Activated naive CD4-positive, alpha-beta T cell treated with anti-CD3 and anti-CD28 coated beads, Interleukin-2, amount 50 U/mL, for 16 hours (primary cell): ENCODE measurements around the gene NAALAD2.
A peak's percentile ranks its signal among the peaks of the same experiment; 100 is the strongest.
"Not testable (repeated sequence)": the region's sequence is repeated elsewhere in the genome, so short reads cannot be mapped to it uniquely, and the experiment has no call there.

Source experiments
- DNase-seq: peaks from one replicate; pipeline ENCODE4 v3.0.0-alpha.2; 2020

Gene NAALAD2

GRCh38 chr11:90197377-90197776 lies 62.9 kb downstream of the NAALAD2 start:
- DNase-seq = no peak

DNA sequence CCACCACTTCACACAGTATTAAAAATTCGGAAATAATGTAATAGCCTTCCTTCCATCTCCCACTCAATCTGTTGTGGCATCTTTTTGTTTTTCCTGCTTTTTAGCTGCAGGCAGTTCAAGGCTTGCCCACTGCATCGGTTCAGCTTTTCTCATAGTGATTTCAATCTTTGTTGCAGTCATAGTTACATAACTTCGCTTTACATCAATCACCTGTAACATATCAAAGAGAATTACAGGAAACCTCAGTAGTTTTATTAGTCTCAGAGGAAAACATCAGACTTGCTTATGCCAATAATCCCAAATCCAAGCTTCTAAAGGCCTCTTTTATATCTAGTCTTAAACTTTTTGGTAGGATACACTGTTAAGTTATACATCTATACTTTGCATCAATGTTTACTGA lies 67.9 kb downstream of the NAALAD2 start:
- DNase-seq = no peak

DNA sequence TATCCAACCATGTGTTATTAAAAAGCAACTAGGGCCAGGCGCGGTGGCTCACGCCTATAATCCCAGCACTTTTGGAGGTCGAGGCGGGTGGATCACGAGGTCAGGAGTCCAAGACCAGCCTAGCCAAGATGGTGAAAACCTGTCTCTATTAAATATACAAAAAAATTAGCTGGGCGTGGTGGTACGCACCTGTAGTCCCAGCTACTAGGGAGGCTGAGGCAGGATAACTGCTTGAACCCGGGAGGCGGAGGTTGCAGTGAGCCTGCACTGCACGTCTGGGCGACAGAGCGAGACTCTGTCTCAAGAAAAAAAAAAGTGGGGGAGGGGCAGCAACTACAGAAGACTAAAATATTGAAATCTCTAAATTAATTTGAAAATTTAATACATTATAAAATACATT lies 69.9 kb downstream of the NAALAD2 start:
- no peak for DNase-seq

GRCh38 chr11:90204832-90205646 lies 70.6 kb downstream of the NAALAD2 start:
- no peak for DNase-seq

DNA sequence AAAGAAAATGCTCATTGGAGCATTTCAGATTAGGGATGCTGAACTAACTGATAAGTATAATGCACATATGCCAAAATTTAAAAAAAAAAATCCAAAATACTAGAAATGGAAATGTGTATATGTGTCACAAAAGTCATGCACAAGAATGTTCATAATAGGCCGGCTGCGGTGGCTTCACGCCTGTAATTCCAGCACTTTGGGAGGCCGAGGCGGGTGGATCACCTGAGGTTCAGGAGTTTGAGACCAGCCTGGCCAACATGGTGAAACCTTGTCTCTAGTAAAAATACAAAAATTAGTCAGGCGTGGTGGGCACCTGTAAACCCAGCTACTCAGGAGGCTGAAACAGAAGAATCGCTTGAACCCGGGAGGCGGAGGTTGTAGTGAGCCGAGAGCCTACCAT lies 73.5 kb downstream of the NAALAD2 start:
- not testable (repeated sequence) for DNase-seq

DNA sequence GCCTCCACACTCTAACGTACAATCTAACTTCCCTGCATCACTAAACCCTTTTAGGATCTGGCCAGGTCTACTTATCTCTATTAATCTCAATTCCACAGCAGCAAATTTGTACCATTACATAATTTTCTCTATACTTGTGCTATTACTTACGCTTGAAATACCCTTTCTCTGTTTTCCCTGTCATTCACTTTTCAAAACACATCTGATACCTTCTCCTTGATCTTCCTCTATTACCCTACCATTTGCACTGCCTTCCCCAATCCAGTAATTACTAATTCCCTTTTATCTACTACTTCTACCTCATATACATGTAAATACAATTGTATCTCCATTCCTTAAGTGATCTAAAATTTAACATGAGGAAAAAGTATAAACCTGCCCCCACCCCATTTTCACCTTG lies 74.4 kb downstream of the NAALAD2 start:
- no peak for DNase-seq

DNA sequence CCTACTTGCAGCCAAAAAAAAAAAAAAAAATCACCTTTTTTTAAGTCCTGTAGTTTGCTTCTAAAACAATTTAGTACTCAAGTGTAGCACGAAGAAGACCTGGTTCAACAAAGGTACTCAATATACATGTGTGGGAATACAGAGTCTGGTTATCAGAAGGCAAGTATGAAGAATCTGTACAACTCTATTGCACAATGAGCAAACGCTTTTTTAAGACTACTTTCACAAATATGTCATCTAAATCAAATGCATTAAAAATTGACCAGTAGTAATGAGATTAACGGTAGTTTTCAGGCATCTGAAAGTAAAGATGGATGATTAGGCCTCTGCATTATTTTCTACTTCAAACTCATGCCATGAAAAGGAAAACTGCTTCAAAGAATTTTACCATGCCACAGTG lies 78.9 kb downstream of the NAALAD2 start:
- DNase-seq = no peak

- DNase-seq = no peak
These were observed 82.1 kb downstream of the NAALAD2 start for GRCh38 chr11:90216611-90217010.

- no peak for DNase-seq
These were observed 84.1 kb downstream of the NAALAD2 start for GRCh38 chr11:90218606-90219005.

GRCh38 chr11:90219438-90219837 lies 85.0 kb downstream of the NAALAD2 start:
- no peak for DNase-seq

DNA sequence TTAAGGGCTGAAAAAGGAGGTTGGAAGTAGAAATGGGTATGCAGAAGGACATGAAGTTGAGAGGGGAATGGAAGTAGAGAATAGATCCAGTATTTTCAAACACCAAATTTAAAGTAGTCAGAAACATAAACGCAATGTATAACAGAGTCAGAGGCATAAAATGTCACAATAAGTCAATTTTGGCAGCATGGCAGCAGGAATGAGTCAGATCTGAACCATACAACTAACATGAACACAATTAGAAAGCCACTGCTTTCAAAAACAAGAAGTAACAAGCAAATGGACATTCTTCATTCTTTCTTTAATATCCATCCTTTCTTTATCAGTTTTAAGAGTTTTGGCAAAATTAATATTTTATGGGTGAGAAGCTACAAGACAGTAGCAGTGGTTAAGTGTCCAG lies 85.9 kb downstream of the NAALAD2 start:
- DNase-seq = no peak

GRCh38 chr11:90221803-90222458 lies 87.5 kb downstream of the NAALAD2 start:
- DNase-seq = no peak

GRCh38 chr11:90222459-90223247 lies 88.2 kb downstream of the NAALAD2 start, which contains the start of gene CHORDC1:
TSS of gene CHORDC1 (minus strand) at chr11:90223049. CDS start at chr11:90222954, 95 bp downstream.
- peak; percentile 91 for DNase-seq

DNA sequence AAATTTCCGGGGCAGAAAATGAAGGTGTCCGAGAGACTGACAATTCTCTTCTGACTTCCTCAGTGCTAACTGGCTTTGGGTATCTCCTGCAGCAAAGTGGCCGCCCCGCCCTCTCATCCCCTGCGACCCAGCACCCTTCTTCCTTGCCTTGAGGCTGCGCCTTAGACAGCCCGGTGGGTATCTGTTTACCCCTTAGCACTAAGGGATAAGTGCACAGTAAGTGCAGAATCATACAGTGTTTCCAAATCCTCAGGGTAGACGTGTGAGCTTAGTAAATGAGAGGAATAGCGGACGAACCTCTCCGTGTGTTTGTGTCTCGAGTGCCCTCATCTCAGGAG lies 88.8 kb downstream of the NAALAD2 start:
- DNase-seq = no peak

DNA sequence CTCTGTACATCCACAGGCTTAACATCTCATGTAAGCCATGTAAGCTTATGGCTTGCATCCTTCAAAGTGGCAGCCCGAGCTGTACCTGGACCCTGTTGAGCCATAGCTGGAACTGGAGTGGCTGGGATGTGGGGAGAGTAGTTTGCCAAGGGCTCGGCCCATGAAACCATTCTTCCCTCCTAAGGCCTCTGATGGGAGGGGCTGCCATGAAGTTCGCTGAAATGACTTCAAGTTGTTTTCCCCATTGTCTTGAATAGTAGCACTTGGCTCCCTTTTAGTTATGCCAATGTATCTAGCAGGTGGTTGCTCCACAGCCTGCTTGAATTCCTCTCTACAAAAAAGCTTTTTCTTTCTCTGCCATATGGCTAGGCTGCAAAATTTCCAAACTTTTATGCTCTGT lies 93.6 kb downstream of the NAALAD2 start:
- no peak for DNase-seq

- no peak for DNase-seq
These were observed 95.3 kb downstream of the NAALAD2 start for GRCh38 chr11:90229791-90230190.

DNA sequence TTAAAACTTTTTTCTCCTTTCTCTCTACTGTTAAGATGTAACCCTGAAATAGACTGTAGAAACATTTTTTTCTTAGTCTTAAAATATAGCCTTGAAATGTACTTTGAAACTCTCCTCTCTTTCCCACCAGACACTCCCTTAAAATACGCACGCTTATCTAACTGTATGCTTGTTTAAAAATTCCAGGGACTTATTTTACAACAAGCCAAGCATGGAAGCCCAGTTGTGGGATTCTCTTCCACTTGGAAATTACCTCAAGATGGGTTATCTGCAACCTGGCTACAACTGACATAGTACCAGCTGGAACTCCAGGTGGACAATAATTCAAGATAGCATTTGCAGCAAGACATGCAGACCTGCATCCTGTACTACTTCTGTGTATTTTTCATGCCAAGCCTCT lies 100.5 kb downstream of the NAALAD2 start:
- no peak for DNase-seq

GRCh38 chr11:90235526-90235925 lies 101.1 kb downstream of the NAALAD2 start:
- DNase-seq = no peak

GRCh38 chr11:90237004-90237403 lies 102.5 kb downstream of the NAALAD2 start:
- no peak for DNase-seq

DNA sequence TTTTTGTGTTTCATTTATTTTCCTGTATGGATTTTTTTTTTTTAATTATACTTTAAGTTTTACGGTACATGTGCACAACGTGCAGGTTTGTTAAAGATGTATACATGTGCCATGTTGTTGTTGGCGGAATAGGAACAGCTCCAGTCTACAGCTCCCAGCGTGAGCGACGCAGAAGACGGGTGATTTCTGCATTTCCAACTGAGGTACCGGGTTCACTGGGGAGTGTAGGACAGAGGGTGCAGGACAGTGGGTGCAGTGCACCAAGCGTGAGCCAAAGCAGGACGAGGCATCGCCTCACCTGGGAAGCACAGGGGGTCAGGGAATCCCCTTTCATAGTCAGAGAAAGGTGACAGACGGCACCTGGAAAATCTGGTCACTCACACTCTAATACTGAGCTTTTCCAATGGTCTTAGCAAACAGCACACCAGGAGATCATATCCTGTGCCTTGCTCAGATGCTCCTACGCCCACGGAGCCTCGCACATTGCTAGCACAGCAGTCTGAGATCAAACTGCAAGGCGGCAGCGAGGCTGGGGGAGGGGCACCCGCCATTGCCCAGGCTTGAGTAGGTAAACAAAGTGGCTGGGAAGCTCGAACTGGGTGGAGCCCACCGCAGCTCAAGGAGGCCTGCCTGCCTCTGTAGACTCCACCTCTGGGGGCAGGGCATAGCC lies 105.6 kb downstream of the NAALAD2 start:
- DNase-seq = peak; percentile 36

GRCh38 chr11:90241414-90241813 lies 107.0 kb downstream of the NAALAD2 start:
- DNase-seq = no peak
